GM23338 (cell line): ENCODE data around the gene CCNA2. TPM values are rescaled to one million over a fixed set of nuclear protein-coding genes. Genes with fewer than 3 reads are reported as not detected.

Experiments
- ATAC-seq: fragments of 200-7000 bp; cut with Tn5 transposase; 3 replicates; pipeline ENCODE4 v1.9.1; 2020
- DNase-seq: peaks from one replicate; pipeline ENCODE4 v3.0.0-alpha.2; 2015; ENCODE audit warnings: low spot score
- H2AFZ ChIP-seq: fragments of 200-600 bp; sonication (generic); 2 replicates; pipeline ENCODE4 v1.8.0; 2016; ENCODE audit warnings: antibody characterized with exemption, mild to moderate bottlenecking, moderate library complexity
- H3F3A ChIP-seq: fragments of 200-600 bp; sonication (generic); replicated peaks from 2 replicates; pipeline ENCODE4 v1.8.0; 2017; ENCODE audit warnings: antibody characterized with exemption, mixed run types, low read depth
- H3K27ac ChIP-seq: fragments of 200-600 bp; sonication (generic); 2 replicates; pipeline ENCODE4 v1.6.1; 2016; ENCODE audit warnings: low read depth
- H3K27me3 ChIP-seq: fragments of 200-600 bp; sonication (generic); 2 replicates; pipeline ENCODE4 v1.8.0; 2016; ENCODE audit warnings: mild to moderate bottlenecking, mixed run types, moderate library complexity; ENCODE audit not compliant: insufficient read depth
- H3K36me3 ChIP-seq: fragments of 200-600 bp; sonication (generic); 2 replicates; pipeline ENCODE4 v1.8.0; 2016; ENCODE audit warnings: mild to moderate bottlenecking; ENCODE audit not compliant: insufficient read depth
- H3K4me1 ChIP-seq: fragments of 200-600 bp; sonication (generic); 2 replicates; pipeline ENCODE4 v1.8.0; 2016; ENCODE audit warnings: mild to moderate bottlenecking, moderate library complexity; ENCODE audit not compliant: insufficient read depth
- H3K4me2 ChIP-seq: fragments of 200-600 bp; sonication (generic); 2 replicates; pipeline ENCODE4 v1.7.1; 2017; ENCODE audit warnings: mixed run types
- H3K4me3 ChIP-seq: fragments of 200-600 bp; sonication (generic); 2 replicates; pipeline ENCODE4 v1.6.1; 2016; ENCODE audit warnings: mixed run types
- H3K79me2 ChIP-seq: fragments of 200-600 bp; sonication (generic); replicated peaks from 2 replicates; pipeline ENCODE4 v1.8.0; 2017; ENCODE audit warnings: mild to moderate bottlenecking; ENCODE audit not compliant: insufficient read depth
- H3K9me2 ChIP-seq: fragments of 200-600 bp; sonication (generic); 2 replicates; pipeline ENCODE4 v1.8.0; 2017; ENCODE audit not compliant: insufficient read depth
- H4K20me1 ChIP-seq: fragments of 200-600 bp; sonication (generic); replicated peaks from 2 replicates; pipeline ENCODE4 v1.8.0; 2017; ENCODE audit warnings: mild to moderate bottlenecking; ENCODE audit not compliant: insufficient read depth
- H3K27ac Mint-ChIP-seq: 2 replicates; pipeline ENCODE4 v1.8.0; 2020; ENCODE audit warnings: inconsistent platforms, mild to moderate bottlenecking, moderate library complexity, mixed read lengths
- H3K27me3 Mint-ChIP-seq: 3 replicates; pipeline ENCODE4 v1.8.0; 2022; ENCODE audit warnings: low read depth, mild to moderate bottlenecking, moderate library complexity, mixed read lengths, inconsistent platforms; ENCODE audit not compliant: insufficient read depth, poor library complexity
- H3K36me3 Mint-ChIP-seq: 3 replicates; pipeline ENCODE4 v1.8.0; 2021; ENCODE audit warnings: low read depth, mild to moderate bottlenecking, inconsistent platforms, moderate library complexity, mixed read lengths
- H3K4me1 Mint-ChIP-seq: 3 replicates; pipeline ENCODE4 v1.8.0; 2020; ENCODE audit warnings: mild to moderate bottlenecking, inconsistent platforms, mixed read lengths
- H3K4me3 Mint-ChIP-seq: 3 replicates; pipeline ENCODE4 v1.8.0; 2021; ENCODE audit warnings: moderate library complexity, mild to moderate bottlenecking, inconsistent platforms, mixed read lengths
- H3K9me3 Mint-ChIP-seq: 3 replicates; pipeline ENCODE4 v1.8.0; 2020; ENCODE audit warnings: moderate library complexity, mild to moderate bottlenecking, inconsistent platforms, mixed read lengths
- CREB1 ChIP-seq: fragments of 250-450 bp; sonication (Bioruptor Pico); IDR thresholded peaks from 2 replicates; pipeline ENCODE4 v1.5.0; 2020; ENCODE audit warnings: low read depth, mild to moderate bottlenecking, moderate library complexity
- CTCF ChIP-seq, 2 experiments: fragments of 200-600 bp in 1 of 2; sonication (generic) in 1 of 2; conservative IDR thresholded peaks; 2 replicates each; pipeline versions ENCODE4 v1.5.1 to v1.6.1; 2016 to 2017; ENCODE audit warnings: antibody characterized with exemption in 2 of 2, low read depth in 2 of 2, mild to moderate bottlenecking in 2 of 2, moderate library complexity in 1 of 2
- ETS1 ChIP-seq: IDR thresholded peaks from 2 replicates; pipeline ENCODE4 v1.6.1; 2016; ENCODE audit warnings: antibody characterized with exemption
- EZH2 ChIP-seq: fragments of 200-600 bp; sonication (generic); IDR thresholded peaks from one replicate; pipeline ENCODE4 v1.8.0; 2017; ENCODE audit warnings: antibody characterized with exemption, mild to moderate bottlenecking, low read depth; ENCODE audit not compliant: unreplicated experiment
- JUNB ChIP-seq: IDR thresholded peaks from one replicate; pipeline ENCODE4 v1.6.1; 2016; ENCODE audit warnings: antibody characterized with exemption; ENCODE audit not compliant: unreplicated experiment
- NANOG ChIP-seq: IDR thresholded peaks from 2 replicates; pipeline ENCODE4 v1.6.1; 2016; ENCODE audit warnings: antibody characterized with exemption, borderline replicate concordance
- POLR2AphosphoS5 ChIP-seq: IDR thresholded peaks from 2 replicates; pipeline ENCODE4 v1.6.1; 2016; ENCODE audit warnings: antibody characterized with exemption, low read depth
- STAT1 ChIP-seq: IDR thresholded peaks from one replicate; pipeline ENCODE4 v1.6.1; 2016; ENCODE audit warnings: antibody characterized with exemption; ENCODE audit not compliant: unreplicated experiment
- ZNF331 ChIP-seq: fragments of 250-450 bp; sonication (Bioruptor Pico); IDR thresholded peaks from 2 replicates; pipeline ENCODE4 v1.5.0; 2020; ENCODE audit warnings: low read depth, mild to moderate bottlenecking, moderate library complexity
- polyA plus RNA-seq: library from polyadenylated mRNA; unstranded; fragments of >200 nt; fragmentation: Nextera tagmentation; extraction: Ambion mirVana; gene quantifications from 2 replicates; pipeline ENCODE4 v1.2.1, GENCODE V29; 2016
- total RNA-seq: library from RNA; depleted of rRNA; stranded (reverse); fragments of >200 nt; shearing (Covaris generic); gene quantifications from 2 replicates; pipeline ENCODE4 v1.2.3, GENCODE V29; 2014
- TF ChIP-seq, protein P1 (sequence below): fragments of 250-450 bp; sonication (Bioruptor Pico); IDR thresholded peaks from 2 replicates; pipeline ENCODE4 v1.5.0; 2020; ENCODE audit warnings: mild to moderate bottlenecking, moderate library complexity
- TF ChIP-seq, protein P2 (sequence below): IDR thresholded peaks from one replicate; pipeline ENCODE4 v1.6.1; 2018; ENCODE audit warnings: antibody characterized with exemption; ENCODE audit not compliant: unreplicated experiment

CCNA2 gene
- total and polyA plus RNA-seq, 2 experiments from 2014 or later, result 60.5 to 160 TPM

- TF ChIP-seq ZNF331 (CRISPR knock-in tag) (no peak), STAT1 (no peak)
These were observed 32.7 kb downstream of the CCNA2 start (continued) for GRCh38 chr4:121790976-121791375.

GRCh38 chr4:121789960-121790829 is 33.5 kb downstream of the CCNA2 start:
- no peaks in the 10 kb centered on the region for H3F3A ChIP-seq
- Mint-ChIP-seq H3K27ac (no peak overlapping the region), H3K9me3 (no peaks in the 10 kb centered on the region), H3K36me3 (no peaks in the 10 kb centered on the region), H3K27me3 (peaks cover 2% of the 10 kb centered on the region), H3K4me3 (no peak overlapping the region), H3K4me1 (peaks cover 19% of the 10 kb centered on the region)
- no peak overlapping the region for H3K4me3 ChIP-seq
- no peak overlapping the region for H3K27ac ChIP-seq
- ATAC-seq (no peak), DNase-seq (no peak)
- no peaks in the 10 kb centered on the region for H3K79me2 ChIP-seq
- peaks cover 4% of the 10 kb centered on the region for H3K4me1 ChIP-seq
- no peaks in the 10 kb centered on the region for H3K27me3 ChIP-seq
- peak overlapping the region; percentile 54; the same call in 1 of the 2 replicates for H2AFZ ChIP-seq
- no peaks in the 10 kb centered on the region for H4K20me1 ChIP-seq
- no peaks in the 10 kb centered on the region for H3K36me3 ChIP-seq
- H3K4me2 ChIP-seq, result no peak overlapping the region
- no peaks in the 10 kb centered on the region for H3K9me2 ChIP-seq
- TF ChIP-seq ZNF331 (CRISPR knock-in tag) (no peak), NANOG (no peak), CREB1 (no peak), STAT1 (no peak), JUNB (no peak), ETS1 (no peak), POLR2AphosphoS5 (no peak), CTCF (conservative IDR thresholded peaks at IDR 0.05; ENCODE audit: low read depth in 2 of 2) (no peak), EZH2 (no peak)
- TF ChIP-seq, protein P1, sequence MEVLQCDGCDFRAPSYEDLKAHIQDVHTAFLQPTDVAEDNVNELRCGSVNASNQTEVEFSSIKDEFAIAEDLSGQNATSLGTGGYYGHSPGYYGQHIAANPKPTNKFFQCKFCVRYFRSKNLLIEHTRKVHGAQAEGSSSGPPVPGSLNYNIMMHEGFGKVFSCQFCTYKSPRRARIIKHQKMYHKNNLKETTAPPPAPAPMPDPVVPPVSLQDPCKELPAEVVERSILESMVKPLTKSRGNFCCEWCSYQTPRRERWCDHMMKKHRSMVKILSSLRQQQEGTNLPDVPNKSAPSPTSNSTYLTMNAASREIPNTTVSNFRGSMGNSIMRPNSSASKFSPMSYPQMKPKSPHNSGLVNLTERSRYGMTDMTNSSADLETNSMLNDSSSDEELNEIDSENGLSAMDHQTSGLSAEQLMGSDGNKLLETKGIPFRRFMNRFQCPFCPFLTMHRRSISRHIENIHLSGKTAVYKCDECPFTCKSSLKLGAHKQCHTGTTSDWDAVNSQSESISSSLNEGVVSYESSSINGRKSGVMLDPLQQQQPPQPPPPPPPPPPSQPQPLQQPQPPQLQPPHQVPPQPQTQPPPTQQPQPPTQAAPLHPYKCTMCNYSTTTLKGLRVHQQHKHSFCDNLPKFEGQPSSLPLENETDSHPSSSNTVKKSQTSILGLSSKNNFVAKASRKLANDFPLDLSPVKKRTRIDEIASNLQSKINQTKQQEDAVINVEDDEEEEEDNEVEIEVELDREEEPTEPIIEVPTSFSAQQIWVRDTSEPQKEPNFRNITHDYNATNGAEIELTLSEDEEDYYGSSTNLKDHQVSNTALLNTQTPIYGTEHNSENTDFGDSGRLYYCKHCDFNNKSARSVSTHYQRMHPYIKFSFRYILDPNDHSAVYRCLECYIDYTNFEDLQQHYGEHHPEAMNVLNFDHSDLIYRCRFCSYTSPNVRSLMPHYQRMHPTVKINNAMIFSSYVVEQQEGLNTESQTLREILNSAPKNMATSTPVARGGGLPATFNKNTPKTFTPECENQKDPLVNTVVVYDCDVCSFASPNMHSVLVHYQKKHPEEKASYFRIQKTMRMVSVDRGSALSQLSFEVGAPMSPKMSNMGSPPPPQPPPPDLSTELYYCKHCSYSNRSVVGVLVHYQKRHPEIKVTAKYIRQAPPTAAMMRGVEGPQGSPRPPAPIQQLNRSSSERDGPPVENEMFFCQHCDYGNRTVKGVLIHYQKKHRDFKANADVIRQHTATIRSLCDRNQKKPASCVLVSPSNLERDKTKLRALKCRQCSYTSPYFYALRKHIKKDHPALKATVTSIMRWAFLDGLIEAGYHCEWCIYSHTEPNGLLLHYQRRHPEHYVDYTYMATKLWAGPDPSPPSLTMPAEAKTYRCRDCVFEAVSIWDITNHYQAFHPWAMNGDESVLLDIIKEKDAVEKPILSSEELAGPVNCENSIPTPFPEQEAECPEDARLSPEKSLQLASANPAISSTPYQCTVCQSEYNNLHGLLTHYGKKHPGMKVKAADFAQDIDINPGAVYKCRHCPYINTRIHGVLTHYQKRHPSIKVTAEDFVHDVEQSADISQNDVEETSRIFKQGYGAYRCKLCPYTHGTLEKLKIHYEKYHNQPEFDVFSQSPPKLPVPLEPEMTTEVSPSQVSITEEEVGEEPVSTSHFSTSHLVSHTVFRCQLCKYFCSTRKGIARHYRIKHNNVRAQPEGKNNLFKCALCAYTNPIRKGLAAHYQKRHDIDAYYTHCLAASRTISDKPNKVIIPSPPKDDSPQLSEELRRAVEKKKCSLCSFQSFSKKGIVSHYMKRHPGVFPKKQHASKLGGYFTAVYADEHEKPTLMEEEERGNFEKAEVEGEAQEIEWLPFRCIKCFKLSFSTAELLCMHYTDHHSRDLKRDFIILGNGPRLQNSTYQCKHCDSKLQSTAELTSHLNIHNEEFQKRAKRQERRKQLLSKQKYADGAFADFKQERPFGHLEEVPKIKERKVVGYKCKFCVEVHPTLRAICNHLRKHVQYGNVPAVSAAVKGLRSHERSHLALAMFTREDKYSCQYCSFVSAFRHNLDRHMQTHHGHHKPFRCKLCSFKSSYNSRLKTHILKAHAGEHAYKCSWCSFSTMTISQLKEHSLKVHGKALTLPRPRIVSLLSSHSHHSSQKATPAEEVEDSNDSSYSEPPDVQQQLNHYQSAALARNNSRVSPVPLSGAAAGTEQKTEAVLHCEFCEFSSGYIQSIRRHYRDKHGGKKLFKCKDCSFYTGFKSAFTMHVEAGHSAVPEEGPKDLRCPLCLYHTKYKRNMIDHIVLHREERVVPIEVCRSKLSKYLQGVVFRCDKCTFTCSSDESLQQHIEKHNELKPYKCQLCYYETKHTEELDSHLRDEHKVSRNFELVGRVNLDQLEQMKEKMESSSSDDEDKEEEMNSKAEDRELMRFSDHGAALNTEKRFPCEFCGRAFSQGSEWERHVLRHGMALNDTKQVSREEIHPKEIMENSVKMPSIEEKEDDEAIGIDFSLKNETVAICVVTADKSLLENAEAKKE (CRISPR knock-in tag), result no peak
- TF ChIP-seq, protein P2, sequence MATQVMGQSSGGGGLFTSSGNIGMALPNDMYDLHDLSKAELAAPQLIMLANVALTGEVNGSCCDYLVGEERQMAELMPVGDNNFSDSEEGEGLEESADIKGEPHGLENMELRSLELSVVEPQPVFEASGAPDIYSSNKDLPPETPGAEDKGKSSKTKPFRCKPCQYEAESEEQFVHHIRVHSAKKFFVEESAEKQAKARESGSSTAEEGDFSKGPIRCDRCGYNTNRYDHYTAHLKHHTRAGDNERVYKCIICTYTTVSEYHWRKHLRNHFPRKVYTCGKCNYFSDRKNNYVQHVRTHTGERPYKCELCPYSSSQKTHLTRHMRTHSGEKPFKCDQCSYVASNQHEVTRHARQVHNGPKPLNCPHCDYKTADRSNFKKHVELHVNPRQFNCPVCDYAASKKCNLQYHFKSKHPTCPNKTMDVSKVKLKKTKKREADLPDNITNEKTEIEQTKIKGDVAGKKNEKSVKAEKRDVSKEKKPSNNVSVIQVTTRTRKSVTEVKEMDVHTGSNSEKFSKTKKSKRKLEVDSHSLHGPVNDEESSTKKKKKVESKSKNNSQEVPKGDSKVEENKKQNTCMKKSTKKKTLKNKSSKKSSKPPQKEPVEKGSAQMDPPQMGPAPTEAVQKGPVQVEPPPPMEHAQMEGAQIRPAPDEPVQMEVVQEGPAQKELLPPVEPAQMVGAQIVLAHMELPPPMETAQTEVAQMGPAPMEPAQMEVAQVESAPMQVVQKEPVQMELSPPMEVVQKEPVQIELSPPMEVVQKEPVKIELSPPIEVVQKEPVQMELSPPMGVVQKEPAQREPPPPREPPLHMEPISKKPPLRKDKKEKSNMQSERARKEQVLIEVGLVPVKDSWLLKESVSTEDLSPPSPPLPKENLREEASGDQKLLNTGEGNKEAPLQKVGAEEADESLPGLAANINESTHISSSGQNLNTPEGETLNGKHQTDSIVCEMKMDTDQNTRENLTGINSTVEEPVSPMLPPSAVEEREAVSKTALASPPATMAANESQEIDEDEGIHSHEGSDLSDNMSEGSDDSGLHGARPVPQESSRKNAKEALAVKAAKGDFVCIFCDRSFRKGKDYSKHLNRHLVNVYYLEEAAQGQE, result no peak
